Fibroblast of the conjunctiva (primary cell): ENCODE results near the gene INPP4B.
"Not testable (repeated sequence)": the region's sequence is repeated elsewhere in the genome, so short reads cannot be mapped to it uniquely, and the experiment has no call there.

Experiments
- DNase-seq: peaks from one replicate; pipeline ENCODE4 v3.0.0-alpha.2; 2010; ENCODE audit warnings: low read depth

Gene INPP4B

GRCh38 chr4:142824368-142824767 lies 21.7 kb downstream of the INPP4B start:
- DNase-seq, result no peak

DNA sequence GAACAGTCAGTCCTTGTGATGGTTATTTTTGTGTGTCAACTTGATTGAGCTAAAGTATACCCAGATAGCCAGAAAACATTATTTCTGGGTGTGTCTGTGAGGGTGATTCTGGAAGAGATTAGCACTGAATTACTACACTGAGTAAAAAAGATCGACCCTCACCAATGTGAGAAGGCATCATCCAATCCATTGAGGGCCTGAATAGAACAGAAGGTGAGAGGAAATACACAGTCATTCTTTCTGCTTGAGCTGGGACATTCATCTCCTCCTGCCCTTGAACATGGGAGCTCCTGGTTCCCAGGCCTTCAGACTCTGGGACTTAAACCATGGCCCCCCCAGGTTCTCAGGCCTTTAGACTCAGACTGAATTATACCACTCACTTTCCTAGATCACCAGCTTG lies 22.3 kb downstream of the INPP4B start:
- no peak for DNase-seq

GRCh38 chr4:142818476-142818875 lies 27.6 kb downstream of the INPP4B start:
- DNase-seq, result no peak

- DNase-seq, result no peak
Measured at GRCh38 chr4:142818031-142818430, 28.1 kb downstream of the INPP4B start.

GRCh38 chr4:142817442-142817841 lies 28.7 kb downstream of the INPP4B start:
- DNase-seq, result peak; percentile 65

GRCh38 chr4:142815834-142816233 lies 30.3 kb downstream of the INPP4B start:
- DNase-seq, result peak; percentile 21

DNA sequence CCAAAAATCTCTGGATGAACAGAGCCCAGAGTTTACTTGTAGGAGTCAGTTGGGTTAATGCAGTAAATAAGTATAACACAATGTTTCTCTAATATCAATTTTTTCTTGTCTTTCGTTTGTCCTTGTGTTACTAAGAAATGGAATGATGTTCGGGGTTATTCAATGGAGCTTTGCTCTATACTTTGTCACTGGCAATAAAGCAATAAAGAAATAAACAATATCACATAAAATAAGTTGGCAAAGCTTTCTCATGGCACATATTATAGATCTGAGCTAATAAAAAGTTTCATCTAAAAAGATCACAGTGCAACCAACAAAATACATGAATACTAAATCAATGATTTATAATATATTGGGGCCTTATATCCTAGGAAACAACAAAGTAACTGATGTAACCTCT lies 32.7 kb downstream of the INPP4B start:
- DNase-seq, result no peak

GRCh38 chr4:142812091-142812490 lies 34.0 kb downstream of the INPP4B start:
- no peak for DNase-seq

GRCh38 chr4:142811034-142811433 lies 35.1 kb downstream of the INPP4B start:
- DNase-seq, result no peak

- DNase-seq, result no peak
Measured at GRCh38 chr4:142809559-142809958, 36.5 kb downstream of the INPP4B start.

GRCh38 chr4:142803879-142804278 lies 42.2 kb downstream of the INPP4B start:
- not testable (repeated sequence) for DNase-seq

DNA sequence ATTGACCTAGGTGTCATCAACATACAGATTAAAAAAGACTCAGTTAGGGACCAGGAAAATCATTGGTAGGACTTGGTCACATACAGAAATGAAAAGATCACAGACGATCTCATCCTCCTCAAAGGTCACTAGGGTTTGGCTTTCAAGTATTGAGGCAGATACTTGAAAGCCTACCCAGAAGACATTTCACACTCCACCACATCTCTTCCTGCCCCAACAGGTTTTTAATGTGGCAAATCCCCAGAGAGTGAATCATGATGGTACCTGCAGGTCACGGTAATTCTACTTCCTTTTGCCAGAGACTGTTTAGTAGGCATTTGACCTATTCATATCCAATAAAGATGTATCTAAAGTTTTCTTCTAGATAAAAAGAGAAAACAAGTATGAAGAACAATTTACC lies 44.1 kb downstream of the INPP4B start:
- DNase-seq, result no peak

- DNase-seq, result no peak
Measured at GRCh38 chr4:142781114-142781513, 65.0 kb downstream of the INPP4B start.

GRCh38 chr4:142778900-142779299 lies 67.2 kb downstream of the INPP4B start:
- no peak for DNase-seq

DNA sequence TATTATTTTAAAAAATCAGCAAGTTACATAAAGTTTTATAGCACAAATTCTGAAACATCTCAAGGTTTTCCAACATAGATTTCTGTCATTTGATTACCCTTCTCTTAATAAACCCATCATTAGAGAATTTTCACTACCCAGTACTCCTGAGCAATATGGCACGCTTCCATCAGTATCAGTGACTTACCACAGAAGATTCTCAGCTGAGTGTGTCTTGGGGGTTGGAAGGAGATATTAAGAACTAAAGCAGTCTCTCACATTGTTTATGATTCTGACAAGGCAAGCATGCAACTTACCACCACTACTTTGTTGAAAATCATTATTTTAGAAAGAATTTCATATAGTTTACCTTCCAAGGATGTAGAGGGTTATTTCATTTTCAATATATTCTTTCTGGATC lies 67.7 kb downstream of the INPP4B start:
- DNase-seq, result no peak

DNA sequence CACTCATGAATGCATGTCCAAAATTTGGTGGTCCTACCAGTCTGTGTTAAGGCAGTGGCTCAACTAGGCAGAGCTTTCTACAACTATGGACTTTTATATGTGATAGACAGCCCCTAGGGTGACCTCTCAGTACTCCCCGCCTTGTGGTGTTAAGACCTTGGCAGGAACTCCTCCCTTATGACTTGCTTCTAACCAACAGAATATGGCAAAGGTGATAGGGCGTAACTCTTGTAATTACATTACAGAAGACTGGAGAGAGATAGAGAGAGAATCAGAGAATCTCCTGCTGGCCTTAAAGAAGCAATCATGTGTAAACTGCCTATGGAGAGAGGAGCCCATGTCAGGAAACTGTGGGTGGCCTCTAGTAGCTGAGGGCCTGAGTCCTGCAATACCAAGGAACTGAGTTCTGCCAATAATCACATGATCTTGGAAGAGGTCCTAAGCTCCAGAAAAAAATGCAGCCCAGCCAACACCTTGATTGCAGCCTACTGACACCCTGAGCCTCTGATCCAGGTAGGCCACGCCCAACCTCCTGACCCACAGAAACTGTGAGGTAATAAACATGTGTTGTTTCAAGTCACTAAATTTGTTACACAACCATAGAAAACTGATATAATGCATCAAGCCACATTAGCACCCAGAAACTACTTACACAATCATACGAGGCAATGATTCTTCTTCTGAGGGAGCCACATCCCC lies 68.9 kb downstream of the INPP4B start:
- no peak for DNase-seq

GRCh38 chr4:142776026-142776425 lies 70.1 kb downstream of the INPP4B start:
- no peak for DNase-seq

- no peak for DNase-seq
Measured at GRCh38 chr4:142773505-142773904, 72.6 kb downstream of the INPP4B start.

GRCh38 chr4:142762280-142762679 lies 83.8 kb downstream of the INPP4B start:
- DNase-seq, result no peak

- no peak for DNase-seq
Measured at GRCh38 chr4:142752202-142752786, 93.8 kb downstream of the INPP4B start.

- DNase-seq, result no peak
Measured at GRCh38 chr4:142743121-142743825, 102.8 kb downstream of the INPP4B start.

DNA sequence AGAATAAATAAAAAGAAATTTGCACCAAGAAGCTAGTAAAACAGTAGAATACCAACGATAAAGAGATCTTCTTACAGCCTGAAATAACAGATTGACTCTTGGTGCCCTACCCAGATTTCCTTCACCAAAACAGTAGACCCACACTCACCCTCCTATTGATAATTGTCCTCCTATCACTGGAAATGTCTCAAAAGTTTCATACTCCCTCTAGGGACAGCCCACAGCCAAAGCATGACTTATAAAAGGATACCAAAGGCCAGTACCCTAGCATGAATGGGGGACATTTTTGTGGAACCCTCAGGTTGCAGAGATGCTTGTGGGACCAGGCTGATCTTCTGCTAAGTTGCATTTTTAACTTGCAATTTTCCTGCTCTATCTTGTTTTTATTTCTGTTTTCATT lies 104.1 kb downstream of the INPP4B start:
- DNase-seq, result no peak

- no peak for DNase-seq
Measured at GRCh38 chr4:142728233-142728632, 117.9 kb downstream of the INPP4B start.
